ENCODE results near the gene TRABD. TPM values are rescaled to one million over a fixed set of nuclear protein-coding genes. Genes with fewer than 3 reads are reported as not detected.

TRABD gene
- polyA plus RNA-seq, 1 donor from 2014 or later, result 31.8 TPM

- peaks cover 2% of the 10 kb centered on the region for H3K79me2 ChIP-seq (replicated peaks; ENCODE audit: insufficient read depth, low read length)
- H3K27ac ChIP-seq (ENCODE audit: low read length), result no peak overlapping the region
Observed at GRCh38 chr22:50186761-50187523, 1.2 kb downstream of the TRABD start.

DNA sequence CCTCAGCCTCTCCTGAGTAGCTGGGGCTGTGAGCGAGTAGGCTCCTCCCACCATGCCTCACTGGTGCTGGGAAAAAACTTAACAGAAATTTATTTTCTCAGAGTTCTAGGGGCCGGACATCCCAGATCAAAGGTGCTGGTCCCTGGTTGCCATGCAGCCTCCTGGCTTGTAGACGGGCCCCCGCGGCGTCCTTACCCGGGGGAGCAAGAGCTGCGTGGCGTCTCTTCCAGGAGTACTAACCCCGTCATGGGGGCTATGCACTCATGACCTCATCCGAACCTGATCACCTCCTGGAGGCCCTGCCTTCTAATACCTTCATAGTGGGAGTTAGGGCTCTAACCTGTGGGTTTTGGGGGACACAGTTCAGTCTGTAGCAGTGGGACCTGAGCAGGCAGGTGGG is 2.6 kb downstream of the TRABD start:
- Histone ChIP-seq H3K4me3 (ENCODE audit: low read length) (no peak overlapping the region), H3K79me2 (replicated peaks; ENCODE audit: insufficient read depth, low read length) (peaks cover 2% of the 10 kb centered on the region), H3F3A (ENCODE audit: insufficient read depth, low read length, poor library complexity, severe bottlenecking) (no peaks in the 10 kb centered on the region), H3K4me2 (ENCODE audit: low read length) (no peak overlapping the region), H3K27ac (ENCODE audit: low read length) (no peak overlapping the region), H4K20me1 (ENCODE audit: insufficient read depth) (no peaks in the 10 kb centered on the region), H2AFZ (ENCODE audit: low read depth, low read length) (no peak overlapping the region), H3K36me3 (ENCODE audit: insufficient read depth, low read length) (no peaks in the 10 kb centered on the region), H3K9me3 (ENCODE audit: low read length) (no peaks in the 10 kb centered on the region), H3K27me3 (ENCODE audit: insufficient read depth, low read depth, low read length) (no peaks in the 10 kb centered on the region), H3K9ac (ENCODE audit: low read length) (no peak overlapping the region), H3K9me2 (ENCODE audit: insufficient read depth, low read length) (no peaks in the 10 kb centered on the region)
- TF ChIP-seq EZH2 (IDR thresholded peaks at IDR 0.05; ENCODE audit: borderline replicate concordance, insufficient read depth, low read length, poor library complexity, severe bottlenecking) (no peak), MXI1 (conservative IDR thresholded peaks at IDR 0.05; ENCODE audit: poor library complexity, severe bottlenecking) (no peak), REST (IDR thresholded peaks at IDR 0.05; ENCODE audit: borderline replicate concordance) (no peak), POLR2AphosphoS5 (IDR thresholded peaks at IDR 0.05) (no peak), EP300 (conservative IDR thresholded peaks at IDR 0.05; ENCODE audit: poor library complexity, severe bottlenecking) (no peak), SMC3 (conservative IDR thresholded peaks at IDR 0.05; ENCODE audit: poor library complexity) (no peak), CTCF (IDR thresholded peaks at IDR 0.05; ENCODE audit: poor library complexity, severe bottlenecking) (no peak), TAF1 (IDR thresholded peaks at IDR 0.05; ENCODE audit: low read depth) (no peak), RAD21 (conservative IDR thresholded peaks at IDR 0.05) (no peak)

More at GRCh38 chr22:50186761-50187523, 1.2 kb downstream of the TRABD start:
- TF ChIP-seq RAD21 (conservative IDR thresholded peaks at IDR 0.05), result no peak
- Histone ChIP-seq H3K9ac (ENCODE audit: low read length) (peak overlapping the region; percentile 62), H3K9me3 (ENCODE audit: low read length) (no peaks in the 10 kb centered on the region), H3K4me3 (ENCODE audit: low read length) (peak overlapping the region; percentile 71), H3F3A (ENCODE audit: insufficient read depth, low read length, poor library complexity, severe bottlenecking) (no peaks in the 10 kb centered on the region), H4K20me1 (ENCODE audit: insufficient read depth) (no peaks in the 10 kb centered on the region), H3K4me2 (ENCODE audit: low read length) (peak overlapping the region; percentile 91), H3K27me3 (ENCODE audit: insufficient read depth, low read depth, low read length) (no peaks in the 10 kb centered on the region), H3K36me3 (ENCODE audit: insufficient read depth, low read length) (no peaks in the 10 kb centered on the region), H3K9me2 (ENCODE audit: insufficient read depth, low read length) (no peaks in the 10 kb centered on the region), H2AFZ (ENCODE audit: low read depth, low read length) (no peak overlapping the region)

Data from neural cell (in vitro differentiated cells).